Endometrial microvascular endothelial cells (primary cell): ENCODE data around the gene JARID2. TPM values are rescaled to one million over a fixed set of nuclear protein-coding genes. Genes with fewer than 3 reads are reported as not detected.
"Not testable (repeated sequence)": the region's sequence is repeated elsewhere in the genome, so short reads cannot be mapped to it uniquely, and the experiment has no call there.

Experiments
- in situ Hi-C: cut with HindIII; loops from 2 replicates; pipeline ENCODE4 v1.10.0; 2017; ENCODE audit warnings: low sequenced_read_pairs, low pct_unique_long_range_greater_than_20kb; ENCODE audit errors: inconsistent ontology term
- total RNA-seq: library from RNA; depleted of rRNA; stranded (reverse); fragments of >200 nt; gene quantifications from one replicate; pipeline ENCODE4 v1.2.3, GENCODE V29; 2015; ENCODE audit errors: inconsistent ontology term

The JARID2 gene
- total RNA-seq, 1 donor from 2014 or later = 3.8 TPM

- in situ Hi-C loops = no loop called here
Observed at GRCh38 chr6:15322781-15323536, 77.1 kb downstream of the JARID2 start.

- in situ Hi-C loops = not testable (repeated sequence)
Observed at GRCh38 chr6:15323611-15324010, 77.7 kb downstream of the JARID2 start.

- in situ Hi-C loops = no loop called here
Observed at GRCh38 chr6:15324427-15324985, 78.6 kb downstream of the JARID2 start.

- in situ Hi-C loops = no loop called here
Observed at GRCh38 chr6:15325540-15325955, 79.7 kb downstream of the JARID2 start.

- in situ Hi-C loops = no loop called here
Observed at GRCh38 chr6:15326067-15326614, 80.3 kb downstream of the JARID2 start.

- in situ Hi-C loops = no loop called here
Observed at GRCh38 chr6:15327271-15327670, 81.4 kb downstream of the JARID2 start.

- in situ Hi-C loops = no loop called here
Observed at GRCh38 chr6:15329197-15329671, 83.4 kb downstream of the JARID2 start.

GRCh38 chr6:15330174-15330944, 84.5 kb downstream of the JARID2 start:
- in situ Hi-C loops = no loop called here

- in situ Hi-C loops = no loop called here
Observed at GRCh38 chr6:15331143-15331542, 85.3 kb downstream of the JARID2 start.

- in situ Hi-C loops = no loop called here
Observed at GRCh38 chr6:15331629-15332251, 85.9 kb downstream of the JARID2 start.

- in situ Hi-C loops = no loop called here
Observed at GRCh38 chr6:15332446-15332845, 86.6 kb downstream of the JARID2 start.

- in situ Hi-C loops = no loop called here
Observed at GRCh38 chr6:15335385-15335784, 89.5 kb downstream of the JARID2 start.

- in situ Hi-C loops = no loop called here
Observed at GRCh38 chr6:15335916-15336315, 90.0 kb downstream of the JARID2 start.

GRCh38 chr6:15336900-15337560, 91.2 kb downstream of the JARID2 start:
- in situ Hi-C loops = no loop called here

GRCh38 chr6:15337582-15337981, 91.7 kb downstream of the JARID2 start:
- in situ Hi-C loops = no loop called here

- in situ Hi-C loops = no loop called here
Observed at GRCh38 chr6:15338476-15338875, 92.6 kb downstream of the JARID2 start.

- in situ Hi-C loops = no loop called here
Observed at GRCh38 chr6:15339081-15339480, 93.2 kb downstream of the JARID2 start.

GRCh38 chr6:15340105-15340601, 94.3 kb downstream of the JARID2 start:
- in situ Hi-C loops = no loop called here
